Neural cell (in vitro differentiated cells): ENCODE measurements around the gene TMPRSS6.

Source experiments
- MXI1 ChIP-seq: fragments of 450-650 bp; conservative IDR thresholded peaks from 2 replicates; pipeline ENCODE4 v1.6.1; 2014; ENCODE audit warnings: antibody characterized with exemption, mild to moderate bottlenecking; ENCODE audit not compliant: poor library complexity, severe bottlenecking
- POLR2AphosphoS5 ChIP-seq: IDR thresholded peaks from 2 replicates; pipeline ENCODE4 v1.6.1; 2012
- TAF1 ChIP-seq: IDR thresholded peaks from 2 replicates; pipeline ENCODE4 v1.6.1; 2012; ENCODE audit warnings: low read depth
- TF ChIP-seq, protein P1 (sequence below): IDR thresholded peaks from 2 replicates; pipeline ENCODE4 v1.6.1; 2012; ENCODE audit warnings: borderline replicate concordance
- TF ChIP-seq, protein P2 (sequence below): fragments of 450-650 bp; IDR thresholded peaks from 2 replicates; pipeline ENCODE4 v1.5.1; 2014; ENCODE audit warnings: antibody characterized with exemption, mild to moderate bottlenecking, moderate library complexity; ENCODE audit not compliant: poor library complexity, severe bottlenecking

- TF ChIP-seq, protein P1, sequence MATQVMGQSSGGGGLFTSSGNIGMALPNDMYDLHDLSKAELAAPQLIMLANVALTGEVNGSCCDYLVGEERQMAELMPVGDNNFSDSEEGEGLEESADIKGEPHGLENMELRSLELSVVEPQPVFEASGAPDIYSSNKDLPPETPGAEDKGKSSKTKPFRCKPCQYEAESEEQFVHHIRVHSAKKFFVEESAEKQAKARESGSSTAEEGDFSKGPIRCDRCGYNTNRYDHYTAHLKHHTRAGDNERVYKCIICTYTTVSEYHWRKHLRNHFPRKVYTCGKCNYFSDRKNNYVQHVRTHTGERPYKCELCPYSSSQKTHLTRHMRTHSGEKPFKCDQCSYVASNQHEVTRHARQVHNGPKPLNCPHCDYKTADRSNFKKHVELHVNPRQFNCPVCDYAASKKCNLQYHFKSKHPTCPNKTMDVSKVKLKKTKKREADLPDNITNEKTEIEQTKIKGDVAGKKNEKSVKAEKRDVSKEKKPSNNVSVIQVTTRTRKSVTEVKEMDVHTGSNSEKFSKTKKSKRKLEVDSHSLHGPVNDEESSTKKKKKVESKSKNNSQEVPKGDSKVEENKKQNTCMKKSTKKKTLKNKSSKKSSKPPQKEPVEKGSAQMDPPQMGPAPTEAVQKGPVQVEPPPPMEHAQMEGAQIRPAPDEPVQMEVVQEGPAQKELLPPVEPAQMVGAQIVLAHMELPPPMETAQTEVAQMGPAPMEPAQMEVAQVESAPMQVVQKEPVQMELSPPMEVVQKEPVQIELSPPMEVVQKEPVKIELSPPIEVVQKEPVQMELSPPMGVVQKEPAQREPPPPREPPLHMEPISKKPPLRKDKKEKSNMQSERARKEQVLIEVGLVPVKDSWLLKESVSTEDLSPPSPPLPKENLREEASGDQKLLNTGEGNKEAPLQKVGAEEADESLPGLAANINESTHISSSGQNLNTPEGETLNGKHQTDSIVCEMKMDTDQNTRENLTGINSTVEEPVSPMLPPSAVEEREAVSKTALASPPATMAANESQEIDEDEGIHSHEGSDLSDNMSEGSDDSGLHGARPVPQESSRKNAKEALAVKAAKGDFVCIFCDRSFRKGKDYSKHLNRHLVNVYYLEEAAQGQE: no peak
- TF ChIP-seq TAF1 (no peak), MXI1 (no peak), POLR2AphosphoS5 (no peak)
- TF ChIP-seq, protein P2, sequence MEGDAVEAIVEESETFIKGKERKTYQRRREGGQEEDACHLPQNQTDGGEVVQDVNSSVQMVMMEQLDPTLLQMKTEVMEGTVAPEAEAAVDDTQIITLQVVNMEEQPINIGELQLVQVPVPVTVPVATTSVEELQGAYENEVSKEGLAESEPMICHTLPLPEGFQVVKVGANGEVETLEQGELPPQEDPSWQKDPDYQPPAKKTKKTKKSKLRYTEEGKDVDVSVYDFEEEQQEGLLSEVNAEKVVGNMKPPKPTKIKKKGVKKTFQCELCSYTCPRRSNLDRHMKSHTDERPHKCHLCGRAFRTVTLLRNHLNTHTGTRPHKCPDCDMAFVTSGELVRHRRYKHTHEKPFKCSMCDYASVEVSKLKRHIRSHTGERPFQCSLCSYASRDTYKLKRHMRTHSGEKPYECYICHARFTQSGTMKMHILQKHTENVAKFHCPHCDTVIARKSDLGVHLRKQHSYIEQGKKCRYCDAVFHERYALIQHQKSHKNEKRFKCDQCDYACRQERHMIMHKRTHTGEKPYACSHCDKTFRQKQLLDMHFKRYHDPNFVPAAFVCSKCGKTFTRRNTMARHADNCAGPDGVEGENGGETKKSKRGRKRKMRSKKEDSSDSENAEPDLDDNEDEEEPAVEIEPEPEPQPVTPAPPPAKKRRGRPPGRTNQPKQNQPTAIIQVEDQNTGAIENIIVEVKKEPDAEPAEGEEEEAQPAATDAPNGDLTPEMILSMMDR: no peak
These were observed 19.2 kb upstream of the TMPRSS6 start for GRCh38 chr22:37128555-37129281.
